ENCODE measurements around the gene PFN4.
A peak's percentile ranks its signal among the peaks of the same experiment; 100 is the strongest.
"Not testable (repeated sequence)": the region's sequence is repeated elsewhere in the genome, so short reads cannot be mapped to it uniquely, and the experiment has no call there.

The PFN4 gene

DNA sequence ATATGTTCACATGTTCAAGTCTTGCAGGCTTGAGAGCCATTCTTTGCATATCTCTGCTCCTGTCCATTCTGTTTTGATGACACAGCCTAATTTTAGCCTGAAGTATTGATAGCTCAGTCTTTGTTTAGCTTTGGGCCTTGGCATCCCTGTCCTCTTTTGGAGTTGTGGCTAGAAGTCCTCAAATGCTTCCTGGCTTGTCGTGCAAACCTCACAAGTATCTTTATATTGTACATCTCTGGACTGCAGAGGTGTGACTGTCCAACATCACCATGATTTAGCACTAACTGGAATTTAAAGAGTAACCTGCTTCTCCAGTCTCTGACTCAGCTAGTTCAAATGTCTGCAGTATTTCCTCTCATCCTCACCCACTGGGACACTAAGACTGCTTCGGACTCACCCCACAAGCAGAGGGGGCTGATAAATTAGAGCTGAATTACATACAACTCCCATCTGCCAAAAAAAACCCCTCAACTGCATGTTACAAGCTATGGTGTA lies 11.7 kb downstream of the PFN4 start:
- no peak for DNase-seq (ENCODE audit: low read depth in 2 of 2)

DNA sequence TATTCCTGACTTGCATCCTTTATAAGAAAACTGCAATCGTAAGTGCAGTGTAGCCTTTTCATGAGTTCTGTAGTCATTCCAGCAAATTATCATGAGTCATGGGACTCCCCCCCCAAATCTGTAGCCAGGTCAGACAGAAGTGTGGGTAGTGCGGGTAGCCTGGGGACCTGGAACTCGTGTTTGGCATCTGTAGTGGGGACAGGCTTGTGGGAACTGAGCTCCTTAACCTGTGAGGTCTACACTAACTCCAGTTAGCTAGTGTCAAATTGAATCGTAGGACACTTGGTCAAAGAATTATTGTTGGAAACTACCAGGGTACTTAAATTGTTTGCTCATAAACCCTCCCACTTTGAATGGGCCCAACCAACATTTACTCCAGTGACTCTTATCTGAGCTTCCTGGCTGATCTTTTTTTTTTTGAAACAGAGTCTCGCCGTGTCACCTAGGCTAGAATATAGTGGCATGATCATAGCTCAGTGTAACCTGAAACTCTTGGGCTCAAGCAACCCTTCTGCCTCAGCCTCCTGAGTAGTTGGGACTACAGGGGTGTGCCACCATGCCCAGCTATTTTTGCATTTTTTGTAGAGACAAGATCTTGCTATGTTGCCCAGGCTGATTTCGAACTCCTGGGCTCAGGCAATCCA lies 12.4 kb downstream of the PFN4 start:
- no peak for DNase-seq (ENCODE audit: low read depth in 2 of 2)

DNA sequence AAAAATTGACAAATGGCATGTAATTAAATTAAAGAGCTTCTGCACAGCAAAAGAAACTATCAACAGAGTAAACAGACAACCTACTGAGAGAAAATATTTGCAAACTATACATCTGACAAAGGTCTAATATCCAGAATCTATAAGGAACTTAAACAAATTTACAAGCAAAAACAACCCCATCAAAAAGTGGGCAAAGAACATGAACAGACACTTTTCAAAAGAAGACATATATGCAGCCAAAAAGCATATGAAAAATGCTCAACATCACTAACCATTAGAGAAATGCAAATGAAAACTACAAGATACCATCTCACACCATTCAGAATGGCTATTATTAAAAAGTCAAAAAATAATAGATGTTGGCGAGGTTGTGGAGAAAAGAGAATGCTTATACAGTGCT lies 13.7 kb downstream of the PFN4 start:
- DNase-seq (ENCODE audit: low read depth in 2 of 2), result not testable (repeated sequence)

DNA sequence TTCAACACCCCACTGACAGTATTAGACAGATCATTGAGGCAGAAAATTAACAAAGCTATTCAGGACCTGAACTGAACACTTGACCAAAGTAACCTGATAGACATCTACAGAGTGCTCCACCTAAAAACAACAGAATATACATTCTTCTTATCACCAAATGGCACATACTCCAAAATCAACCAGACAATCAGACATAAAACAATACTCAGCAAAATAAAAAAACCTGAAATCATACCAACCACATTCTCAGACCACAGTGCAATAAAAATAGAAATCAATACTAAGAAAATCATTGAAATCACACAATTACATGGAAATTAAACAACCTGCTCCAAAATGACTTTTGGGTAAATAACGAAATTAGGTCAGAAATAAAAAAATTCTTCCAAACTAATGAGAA lies 15.8 kb downstream of the PFN4 start:
- DNase-seq (ENCODE audit: low read depth in 2 of 2), result no peak

DNA sequence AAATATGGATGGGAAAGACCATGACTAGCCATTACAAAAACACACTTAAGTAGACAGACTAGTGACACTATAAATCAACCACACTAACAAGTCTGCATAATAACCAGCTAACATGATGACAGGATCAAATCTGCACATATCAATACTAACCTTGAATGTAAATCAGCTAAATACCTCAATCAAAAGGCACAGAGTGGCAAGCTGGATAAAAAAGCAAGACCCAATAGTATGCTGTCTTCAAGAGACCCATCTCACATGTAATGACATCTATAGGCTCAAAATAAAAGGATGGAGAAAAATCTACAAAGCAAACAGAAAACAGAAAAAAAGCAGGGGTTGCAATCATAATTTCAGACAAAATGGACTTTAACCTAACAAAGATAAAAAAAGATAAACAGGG lies 16.3 kb downstream of the PFN4 start:
- no peak for DNase-seq (ENCODE audit: low read depth in 2 of 2)

DNA sequence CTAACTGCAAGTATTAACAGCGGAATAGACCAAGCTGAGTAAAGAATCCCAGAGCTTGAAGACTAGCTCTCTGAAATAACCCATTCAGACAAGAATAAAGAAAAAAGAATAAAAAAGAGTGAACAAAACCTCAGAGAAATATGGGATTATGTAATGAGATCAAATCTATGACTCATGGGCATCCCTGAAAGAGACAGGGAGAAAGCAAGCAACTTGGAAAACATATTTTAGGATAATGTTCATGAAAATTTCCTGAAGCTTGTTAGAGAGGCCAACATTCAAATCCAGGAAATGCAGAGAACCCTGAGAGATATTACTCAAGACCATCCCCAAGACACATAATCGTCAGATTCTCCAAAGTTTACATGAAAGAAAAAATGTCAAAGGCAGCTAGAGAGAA lies 17.3 kb downstream of the PFN4 start:
- DNase-seq (ENCODE audit: low read depth in 2 of 2), result no peak

DNA sequence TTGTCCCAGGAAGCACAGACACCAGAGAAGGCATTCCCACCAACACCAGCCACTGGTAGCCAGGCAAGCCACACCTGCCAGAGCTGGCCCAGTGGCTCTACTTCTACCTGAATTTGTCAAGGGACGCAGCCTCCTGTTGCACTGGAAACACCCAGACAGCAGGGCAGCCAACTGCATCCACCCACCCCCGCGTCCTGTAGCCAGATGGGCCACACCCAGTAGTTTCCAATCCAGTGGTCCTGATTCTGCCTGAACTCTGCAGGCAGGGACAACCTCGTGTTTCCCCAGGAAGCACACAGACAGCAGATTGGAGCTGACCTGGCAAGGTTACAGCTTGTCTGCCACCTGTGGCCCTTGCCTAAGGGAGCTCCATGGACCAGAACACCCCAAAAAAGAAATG lies 18.2 kb downstream of the PFN4 start:
- no peak for DNase-seq (ENCODE audit: low read depth in 2 of 2)

DNA sequence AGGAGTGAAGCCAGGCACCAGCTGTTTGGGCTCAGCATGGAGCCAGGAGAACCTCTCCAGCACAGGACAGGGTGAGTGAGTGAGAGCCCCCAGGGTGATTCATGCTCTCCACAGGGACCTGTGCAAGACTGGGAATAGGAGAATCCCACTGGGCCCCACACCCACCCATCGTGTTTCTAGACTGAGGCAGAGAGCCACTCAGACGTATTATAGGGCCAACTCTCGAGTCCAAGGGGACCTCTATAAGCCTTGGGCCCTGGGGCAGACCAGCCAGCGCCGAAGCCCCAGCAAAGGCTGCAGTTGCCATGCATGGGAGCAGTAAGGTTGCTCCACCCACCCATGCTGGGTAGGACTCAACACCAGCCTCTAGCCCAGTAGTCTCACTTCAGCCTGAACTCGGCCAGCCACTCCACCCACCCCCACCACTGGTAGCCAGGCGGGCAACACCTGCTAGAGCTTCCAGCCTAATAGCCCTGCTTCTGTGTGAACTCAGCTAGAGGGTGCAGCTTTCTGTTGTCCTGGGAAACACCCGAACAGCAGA lies 19.0 kb downstream of the PFN4 start:
- no peak for DNase-seq (ENCODE audit: low read depth in 2 of 2)

DNA sequence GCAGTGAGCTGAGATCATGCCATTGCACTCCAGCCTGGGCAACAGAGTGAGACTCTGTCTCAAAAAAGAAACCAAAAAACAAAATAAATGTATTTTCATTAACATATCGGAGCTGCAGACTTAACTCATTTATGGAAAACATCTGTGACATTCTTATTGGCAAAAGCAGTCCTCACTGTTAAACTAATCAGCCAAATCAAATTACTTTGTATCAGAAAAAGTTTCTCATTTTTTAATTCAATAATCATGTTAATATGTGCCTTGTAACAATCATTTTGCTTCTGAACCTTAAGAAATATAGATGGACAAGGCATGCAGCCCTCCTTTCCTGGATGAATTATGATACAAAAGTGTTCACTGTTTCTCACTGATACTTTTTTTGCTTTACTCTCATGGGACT lies 20.5 kb downstream of the PFN4 start:
- no peak for DNase-seq (ENCODE audit: low read depth in 2 of 2)

DNA sequence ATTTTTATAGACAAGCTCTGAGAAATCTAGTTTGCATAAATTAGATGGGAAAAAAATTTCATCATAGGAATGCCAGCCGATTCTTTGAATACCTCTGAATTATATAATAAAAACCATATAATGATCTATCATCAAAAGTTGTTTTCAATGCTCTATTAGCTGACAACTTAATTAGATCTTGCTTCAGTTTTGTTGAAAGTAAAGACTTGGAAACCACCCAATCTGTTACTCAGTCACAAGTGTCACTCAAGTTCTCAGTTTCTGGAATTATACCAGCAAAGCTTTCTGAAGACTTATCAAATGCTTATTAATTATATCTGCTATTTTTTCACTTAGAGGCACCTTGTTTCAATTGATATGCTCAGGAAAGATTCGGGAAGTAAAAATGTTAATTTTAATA lies 21.1 kb downstream of the PFN4 start:
- no peak for DNase-seq (ENCODE audit: low read depth in 2 of 2)

DNA sequence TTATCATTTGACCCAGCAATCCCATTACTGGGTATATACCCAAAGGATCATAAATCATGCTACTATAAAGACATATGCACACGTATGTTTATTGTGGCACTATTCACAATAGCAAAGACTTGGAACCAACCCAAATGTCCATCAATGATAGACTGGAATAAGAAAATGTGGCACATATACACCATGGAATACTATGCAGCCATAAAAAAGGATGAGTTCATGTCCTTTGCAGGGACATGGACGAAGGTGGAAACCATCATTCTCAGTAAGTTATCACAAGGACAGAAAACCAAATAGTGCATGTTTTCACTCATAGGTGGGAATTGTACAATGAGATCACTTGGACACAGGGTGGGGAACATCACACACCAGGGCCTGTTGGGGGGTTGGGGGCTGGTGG lies 22.4 kb downstream of the PFN4 start:
- not testable (repeated sequence) for DNase-seq (ENCODE audit: low read depth in 2 of 2)

DNA sequence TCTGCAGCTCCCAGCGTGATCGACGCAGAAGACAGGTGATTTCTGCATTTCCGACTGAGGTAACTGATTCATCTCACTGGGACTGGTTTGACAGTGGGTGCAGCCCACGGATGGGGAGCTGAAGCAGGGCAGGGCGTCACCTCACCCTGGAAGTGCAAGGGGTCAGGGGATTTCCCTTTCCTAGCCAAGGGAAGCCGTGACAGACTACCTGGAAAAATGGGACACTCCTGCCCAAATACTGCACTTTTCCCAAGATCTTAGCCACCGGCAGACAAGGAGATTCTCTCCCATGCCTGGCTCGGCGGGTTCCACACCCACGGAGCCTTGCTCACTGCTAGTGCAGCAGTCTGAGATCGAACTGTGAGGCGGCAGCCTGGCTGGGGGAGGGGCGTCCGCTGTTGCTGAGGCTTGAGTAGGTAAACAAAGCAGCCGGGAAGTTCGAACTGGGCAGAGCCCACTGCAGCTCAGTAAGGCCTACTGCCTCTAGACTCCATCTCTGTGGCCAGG lies 27.9 kb downstream of the PFN4 start:
- not testable (repeated sequence) for DNase-seq (ENCODE audit: low read depth in 2 of 2)

DNA sequence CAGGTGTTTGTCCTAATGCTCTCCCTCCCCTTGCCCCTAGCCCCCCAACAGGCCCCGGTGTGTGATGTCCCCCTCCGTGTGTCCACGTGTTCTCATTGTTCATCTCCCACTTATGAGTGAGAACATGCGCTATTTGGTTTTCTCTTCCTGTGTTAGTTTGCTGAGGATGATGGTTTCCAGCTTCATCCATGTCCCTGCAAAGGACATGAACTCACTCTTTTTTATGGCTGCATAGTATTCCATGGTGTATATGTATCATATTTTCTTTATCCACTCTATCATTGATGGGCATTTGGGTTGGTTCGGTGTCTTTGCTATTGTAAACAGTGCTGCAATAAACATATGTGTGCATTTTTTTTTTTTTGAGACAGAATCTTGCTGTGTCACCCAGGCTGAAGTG lies 29.9 kb downstream of the PFN4 start:
- DNase-seq (ENCODE audit: low read depth in 2 of 2), result not testable (repeated sequence)

DNA sequence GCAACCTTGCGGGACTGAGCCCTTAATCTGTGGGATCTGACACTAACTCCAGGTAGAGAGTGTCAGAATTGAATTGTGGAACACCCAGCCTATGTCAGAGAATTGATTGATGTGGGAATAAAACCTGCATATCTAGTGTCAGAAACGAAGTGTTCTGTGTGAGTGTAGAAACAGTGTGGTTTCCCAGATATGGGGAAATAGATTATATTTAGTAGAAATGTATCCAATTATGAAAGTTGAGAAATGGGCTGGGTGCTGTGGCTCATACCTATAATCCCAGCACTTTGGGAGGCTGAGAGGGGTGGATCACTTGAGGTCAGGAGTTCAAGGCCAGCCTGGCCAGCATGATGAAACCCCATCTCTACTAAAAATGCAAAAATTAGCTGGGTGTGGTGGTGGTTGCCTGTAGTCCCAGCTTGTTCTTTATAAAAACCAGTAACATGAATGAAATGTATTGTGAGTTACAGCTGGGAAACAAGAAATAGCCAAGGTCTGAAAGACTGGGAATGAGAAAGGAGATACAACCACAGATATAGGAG lies 34.2 kb downstream of the PFN4 start:
- DNase-seq (ENCODE audit: low read depth in 2 of 2), result no peak

DNA sequence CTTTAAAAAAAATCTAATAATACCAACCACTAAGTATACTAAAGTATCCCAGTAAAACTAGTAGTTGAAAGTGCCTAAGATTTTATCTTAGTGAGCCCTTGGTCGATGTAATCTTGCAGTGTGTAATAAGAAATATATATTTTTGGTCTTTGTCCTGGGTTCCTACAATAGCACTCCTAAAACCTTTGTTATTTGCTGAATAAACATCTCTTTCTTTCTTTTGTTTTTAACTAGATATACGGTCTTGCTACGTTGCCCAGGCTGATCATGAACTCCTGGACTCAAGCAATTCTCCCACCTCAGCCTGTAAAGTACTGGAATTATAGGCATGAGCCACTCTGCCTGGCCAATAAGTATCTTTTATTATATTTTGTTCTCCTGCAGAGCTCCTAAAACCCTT lies 36.1 kb downstream of the PFN4 start:
- DNase-seq (ENCODE audit: low read depth in 2 of 2), result no peak

DNA sequence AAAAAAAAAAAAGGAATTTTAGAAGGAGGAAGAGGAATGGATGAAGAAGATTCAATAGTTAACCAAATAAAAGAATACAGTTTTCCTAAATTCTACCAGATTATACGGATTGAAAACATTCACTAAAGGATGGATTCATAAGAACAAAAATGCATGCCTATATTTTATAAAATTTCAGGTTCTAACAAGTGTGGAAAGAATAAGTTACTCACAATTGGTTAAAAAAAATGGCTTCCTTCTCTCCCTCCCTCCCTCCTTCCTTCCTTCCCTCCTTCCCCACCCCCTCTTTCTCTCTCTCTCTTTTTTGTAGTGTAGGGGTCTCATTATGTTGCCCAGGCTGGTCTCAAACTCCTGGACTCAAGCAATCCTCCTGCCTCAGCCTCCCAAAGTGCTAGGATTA lies 36.9 kb downstream of the PFN4 start:
- no peak for DNase-seq (ENCODE audit: low read depth in 2 of 2)

DNA sequence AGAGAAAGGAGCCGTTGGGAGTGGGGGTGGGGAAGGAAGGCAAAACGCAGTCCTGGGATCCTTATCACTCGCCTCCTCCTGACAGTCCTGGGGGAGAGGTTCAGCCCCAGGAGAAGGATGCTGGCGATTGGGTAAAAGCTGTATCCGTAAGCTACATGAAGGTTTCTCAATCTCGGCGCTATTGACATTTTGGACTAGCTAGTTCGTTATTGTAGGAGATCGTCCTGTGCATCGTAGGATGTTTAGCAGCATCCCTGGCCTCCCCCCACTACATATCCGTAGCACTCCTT lies 38.0 kb downstream of the PFN4 start:
- no peak for DNase-seq (ENCODE audit: low read depth in 2 of 2)

DNA sequence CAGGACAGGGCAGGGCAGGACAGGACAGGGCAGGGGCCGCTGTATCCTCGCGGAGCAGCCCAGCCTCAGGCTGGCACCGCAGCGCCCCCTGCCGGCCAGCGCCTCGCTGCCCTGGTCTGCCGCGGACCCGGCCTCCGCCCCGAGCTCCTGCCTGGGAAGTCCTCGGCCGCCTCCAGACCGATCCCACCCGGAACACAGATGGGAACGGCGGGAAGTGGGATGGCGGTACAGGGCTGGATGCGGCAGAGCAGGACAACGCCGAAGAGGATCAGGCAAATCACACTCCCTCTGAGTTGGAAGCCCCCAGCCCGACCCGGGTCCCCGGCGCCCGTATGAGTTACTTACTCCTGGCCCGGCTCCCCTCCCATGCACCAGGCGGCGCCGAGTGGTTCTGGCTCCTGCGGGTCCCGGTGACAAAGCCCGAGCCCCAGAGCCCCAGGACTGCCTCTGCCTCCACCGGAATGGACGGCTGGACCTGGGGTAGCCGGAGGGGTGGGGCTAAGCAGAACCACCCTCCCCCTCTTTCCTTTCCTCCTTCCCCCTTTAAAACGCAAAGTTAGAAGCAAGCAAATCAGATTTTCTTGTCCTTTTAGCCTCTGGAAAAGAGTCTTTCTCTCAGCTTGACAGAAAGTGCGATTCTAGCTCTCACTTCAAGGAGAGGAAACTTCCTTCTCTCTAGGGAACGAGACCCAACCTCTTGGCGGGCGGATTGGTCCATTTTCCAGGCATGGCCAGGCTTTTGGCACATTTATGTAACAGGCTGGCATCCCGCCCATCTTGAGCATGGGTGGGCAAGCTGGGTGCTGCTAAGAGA lies 38.5 kb downstream of the PFN4 start, which contains the start of gene TP53I3:
Gene TP53I3 (minus strand): TSS at position 449 of the 814 bp plus-strand sequence. CDS start 508 bp downstream, outside the sequence.
- peak; percentile 53 to 65 for DNase-seq (ENCODE audit: low read depth in 2 of 2)

DNA sequence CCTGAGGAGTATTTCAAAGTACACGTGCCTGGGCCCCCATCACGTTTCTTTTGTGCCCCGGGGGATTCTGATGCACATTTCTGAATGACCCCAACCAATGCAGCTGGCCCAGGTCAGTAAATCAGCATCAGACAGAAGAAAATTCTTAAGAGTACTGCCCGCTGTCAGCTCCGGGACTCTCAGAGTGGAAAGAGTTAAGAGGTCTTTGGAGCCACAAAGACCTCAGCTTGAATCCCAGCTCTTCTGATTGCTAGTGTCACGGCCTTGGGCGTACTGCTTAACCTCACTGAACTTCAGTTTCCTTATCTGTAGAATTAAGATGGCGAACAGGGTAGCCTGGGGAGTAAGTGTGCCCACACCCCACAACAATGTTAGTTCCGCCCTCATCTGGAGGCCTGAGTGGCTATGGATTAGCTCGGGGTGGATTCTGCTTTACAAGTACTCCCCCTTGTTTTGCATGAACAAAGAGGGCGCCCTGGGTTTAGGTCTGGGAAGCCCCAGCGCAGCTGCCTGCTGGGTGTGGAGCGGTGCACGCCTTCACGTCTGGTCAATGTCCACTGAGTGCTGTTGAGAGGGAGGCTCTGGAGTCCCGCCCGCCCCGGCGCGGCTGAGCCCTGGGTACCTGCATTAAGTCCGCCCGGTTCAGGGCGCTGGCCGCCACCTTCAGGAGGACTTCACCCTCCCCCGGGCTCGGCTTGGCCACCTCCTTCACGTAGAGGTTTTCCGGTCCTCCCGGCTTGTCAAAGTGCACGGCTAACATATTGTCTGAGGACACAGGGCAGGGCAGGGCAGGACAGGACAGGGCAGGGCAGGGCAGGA lies 39.4 kb downstream of the PFN4 start:
- no peak for DNase-seq (ENCODE audit: low read depth in 2 of 2)

DNA sequence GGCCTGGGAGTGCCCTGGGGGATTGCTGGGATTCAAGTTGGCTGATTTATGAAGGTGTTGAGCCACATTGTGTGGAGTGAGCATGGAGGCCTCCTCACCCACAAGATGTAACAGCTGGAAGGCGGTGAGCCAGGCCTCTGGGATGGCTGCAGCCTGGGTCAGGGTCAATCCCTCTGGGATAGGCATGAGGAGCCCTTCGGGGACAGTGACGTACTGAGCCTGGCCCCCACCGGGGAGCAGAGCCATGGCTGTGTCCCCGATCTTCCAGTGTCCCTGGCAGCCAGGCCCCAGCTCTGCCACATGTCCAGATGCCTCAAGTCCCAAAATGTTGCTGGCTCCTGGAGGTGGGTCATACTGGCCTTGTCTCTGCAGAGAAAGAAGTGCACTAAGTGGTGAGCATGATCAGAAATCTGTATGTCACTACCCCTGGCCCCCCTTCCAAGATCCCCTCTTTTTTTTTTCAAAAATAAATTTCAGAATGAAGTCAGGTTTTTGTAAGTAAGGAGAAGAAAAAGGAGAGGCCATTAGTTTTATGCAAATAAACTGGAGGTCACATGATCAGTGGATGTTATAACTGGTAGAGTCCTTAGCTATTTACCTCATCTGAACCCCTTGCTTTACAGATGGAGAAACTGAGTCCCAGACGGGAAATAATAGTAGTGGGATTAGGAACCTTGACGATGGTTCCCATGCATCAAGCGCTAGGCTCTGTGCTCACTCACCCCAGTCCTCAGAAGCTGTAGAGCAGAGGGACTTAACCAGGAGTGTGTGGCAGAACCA lies 40.2 kb downstream of the PFN4 start:
- DNase-seq (ENCODE audit: low read depth in 2 of 2), result no peak

DNA sequence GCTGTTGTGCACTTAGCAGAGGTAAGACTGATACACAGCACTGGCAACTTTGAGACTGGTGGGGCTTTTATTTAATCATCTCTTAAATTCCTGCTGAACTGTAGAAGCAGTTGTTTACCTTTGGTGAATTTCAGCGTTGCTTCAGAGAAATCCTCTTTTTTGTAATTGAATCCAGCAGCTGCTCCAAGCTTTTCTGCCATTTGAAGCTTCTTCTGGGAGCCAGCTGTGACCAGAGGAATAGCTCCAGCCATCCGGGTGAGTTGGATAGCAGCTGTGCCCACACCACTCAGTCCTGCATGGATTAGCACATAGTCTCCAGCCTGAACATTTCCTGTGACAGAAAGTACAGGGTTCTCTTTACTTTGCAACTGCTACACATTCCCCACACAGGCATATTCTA lies 42.4 kb downstream of the PFN4 start:
- no peak for DNase-seq (ENCODE audit: low read depth in 2 of 2)
